DOHH2 (cell line): ENCODE data around the gene MBNL3.

Experiments
- EZH2phosphoT487 ChIP-seq: fragments of 200-600 bp; sonication (generic); IDR thresholded peaks from 2 replicates; pipeline ENCODE4 v1.6.1; 2017; ENCODE audit warnings: borderline replicate concordance, mild to moderate bottlenecking, antibody characterized with exemption, low read length, moderate library complexity, mixed read lengths
- TF ChIP-seq, protein P1 (sequence below): fragments of 200-600 bp; sonication (generic); IDR thresholded peaks from one replicate; pipeline ENCODE4 v1.5.1; 2014; ENCODE audit warnings: antibody characterized with exemption, mild to moderate bottlenecking, low read depth, low read length; ENCODE audit not compliant: poor library complexity, severe bottlenecking

DNA sequence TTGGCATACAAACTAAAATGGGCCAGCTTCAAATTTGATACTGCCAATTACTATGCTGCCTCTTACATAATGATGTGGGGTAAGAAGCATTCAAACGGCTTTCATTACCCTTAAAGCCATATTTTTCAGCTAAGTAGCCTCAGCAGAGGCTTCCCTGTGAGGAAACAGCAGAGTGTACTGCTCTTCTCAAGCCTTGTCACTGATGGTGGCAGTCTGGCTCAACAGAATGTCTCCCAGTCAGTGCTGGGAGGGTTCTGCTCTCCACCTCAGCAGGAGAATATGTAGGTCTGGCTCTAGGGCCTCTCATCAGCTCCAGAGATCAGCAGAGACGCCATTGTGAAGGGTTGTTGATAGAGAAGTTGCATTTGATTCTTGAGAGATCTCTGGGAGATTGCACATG, 44.6 kb upstream of the MBNL3 start:
- TF ChIP-seq EZH2phosphoT487: no peak
- TF ChIP-seq, protein P1, sequence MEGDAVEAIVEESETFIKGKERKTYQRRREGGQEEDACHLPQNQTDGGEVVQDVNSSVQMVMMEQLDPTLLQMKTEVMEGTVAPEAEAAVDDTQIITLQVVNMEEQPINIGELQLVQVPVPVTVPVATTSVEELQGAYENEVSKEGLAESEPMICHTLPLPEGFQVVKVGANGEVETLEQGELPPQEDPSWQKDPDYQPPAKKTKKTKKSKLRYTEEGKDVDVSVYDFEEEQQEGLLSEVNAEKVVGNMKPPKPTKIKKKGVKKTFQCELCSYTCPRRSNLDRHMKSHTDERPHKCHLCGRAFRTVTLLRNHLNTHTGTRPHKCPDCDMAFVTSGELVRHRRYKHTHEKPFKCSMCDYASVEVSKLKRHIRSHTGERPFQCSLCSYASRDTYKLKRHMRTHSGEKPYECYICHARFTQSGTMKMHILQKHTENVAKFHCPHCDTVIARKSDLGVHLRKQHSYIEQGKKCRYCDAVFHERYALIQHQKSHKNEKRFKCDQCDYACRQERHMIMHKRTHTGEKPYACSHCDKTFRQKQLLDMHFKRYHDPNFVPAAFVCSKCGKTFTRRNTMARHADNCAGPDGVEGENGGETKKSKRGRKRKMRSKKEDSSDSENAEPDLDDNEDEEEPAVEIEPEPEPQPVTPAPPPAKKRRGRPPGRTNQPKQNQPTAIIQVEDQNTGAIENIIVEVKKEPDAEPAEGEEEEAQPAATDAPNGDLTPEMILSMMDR: no peak
